B cell (primary cell): ENCODE measurements around the gene PDE6A.

Source experiments
- CTCF ChIP-seq: fragments of 200-600 bp; IDR thresholded peaks from one replicate; pipeline ENCODE4 v1.8.0; 2022; ENCODE audit warnings: antibody characterized with exemption, mild to moderate bottlenecking
- EZH2 ChIP-seq: IDR thresholded peaks from 2 replicates; pipeline ENCODE4 v1.6.1; 2012; ENCODE audit warnings: borderline replicate concordance, low read depth, mild to moderate bottlenecking, moderate library complexity, low read length; ENCODE audit not compliant: insufficient read depth, poor library complexity, severe bottlenecking

DNA sequence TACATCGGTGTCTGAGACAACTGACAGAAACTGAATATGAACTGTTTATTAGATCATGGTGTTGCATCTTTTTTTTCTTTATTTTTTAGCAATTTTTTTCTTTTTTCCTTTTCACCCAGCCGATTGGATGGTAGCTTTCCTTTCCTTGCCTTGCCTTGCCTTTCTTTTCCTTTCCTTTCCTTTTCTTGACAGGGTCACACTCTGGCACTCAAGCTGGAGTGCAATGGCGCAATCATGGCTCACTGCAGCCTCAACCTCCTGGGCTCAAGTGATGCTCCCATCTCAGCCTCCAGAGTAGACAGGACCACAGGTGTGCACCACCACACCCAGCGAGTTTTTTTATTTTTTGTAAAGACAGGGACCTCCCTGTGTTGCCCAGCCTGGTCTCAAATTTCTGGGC lies 2.8 kb downstream of the PDE6A start:
- no peak for TF ChIP-seq EZH2
- TF ChIP-seq CTCF: no peak
